ENCODE measurements around the gene HOXA5.

The HOXA5 gene

GRCh38 chr7:27091941-27092818 is 51.3 kb downstream of the HOXA5 start:
- DNase-seq = no peak

GRCh38 chr7:27091105-27091504 is 52.4 kb downstream of the HOXA5 start:
- DNase-seq = no peak
